ENCODE data around the gene SLC25A23. TPM values are rescaled to one million over a fixed set of nuclear protein-coding genes. Genes with fewer than 3 reads are reported as not detected.

SLC25A23 gene
- total RNA-seq, 1 donor from 2014 or later: 41.8 TPM

DNA sequence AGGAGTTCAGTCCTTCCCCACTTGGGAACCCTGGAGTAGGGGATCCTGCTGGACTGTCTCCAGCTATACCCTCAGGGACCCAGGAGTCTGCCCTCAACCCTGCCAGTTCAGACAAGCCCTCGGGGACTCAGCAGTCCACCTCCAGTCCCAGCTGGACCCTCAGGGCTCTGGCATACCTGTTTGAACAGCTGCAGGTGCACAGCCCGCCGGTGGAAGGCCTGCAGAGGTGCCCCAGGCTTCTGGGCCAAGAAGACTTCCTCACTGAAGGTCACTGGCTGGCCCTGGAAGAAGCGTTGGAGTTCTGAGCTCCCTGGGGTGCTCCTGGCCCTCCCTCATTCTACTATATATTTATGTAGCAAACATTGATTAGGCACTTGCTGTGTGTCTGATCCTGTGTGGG is 13.1 kb upstream of the SLC25A23 start:
- Mint-ChIP-seq H3K27ac (ENCODE audit: unreplicated experiment) (no peak overlapping the region), H3K4me1 (ENCODE audit: low read depth, unreplicated experiment) (no peaks in the 10 kb centered on the region), H3K4me3 (ENCODE audit: unreplicated experiment) (no peak overlapping the region), H3K27me3 (ENCODE audit: low read depth, unreplicated experiment) (peaks cover 16% of the 10 kb centered on the region), H3K9me3 (ENCODE audit: unreplicated experiment) (no peaks in the 10 kb centered on the region), H3K36me3 (ENCODE audit: low read depth, unreplicated experiment) (no peaks in the 10 kb centered on the region)
- no peaks in the 10 kb centered on the region for H3K4me1 ChIP-seq (ENCODE audit: insufficient read depth, low read length)
- FAIRE-seq (no peak), DNase-seq (ENCODE audit: low read depth) (no peak)
- H3K27me3 ChIP-seq (ENCODE audit: insufficient read depth, low read length): peaks cover 13% of the 10 kb centered on the region
- H3K4me2 ChIP-seq (ENCODE audit: low read length): no peak overlapping the region
- no peak overlapping the region for H3K9ac ChIP-seq (ENCODE audit: low read length)
- no peaks in the 10 kb centered on the region for H3K36me3 ChIP-seq (ENCODE audit: insufficient read depth, low read length)
- H3K79me2 ChIP-seq (ENCODE audit: insufficient read depth, low read length): no peaks in the 10 kb centered on the region
- TF ChIP-seq EZH2 (IDR thresholded peaks at IDR 0.05; ENCODE audit: insufficient read depth, low read length): no peak
- TF ChIP-seq, protein P1, sequence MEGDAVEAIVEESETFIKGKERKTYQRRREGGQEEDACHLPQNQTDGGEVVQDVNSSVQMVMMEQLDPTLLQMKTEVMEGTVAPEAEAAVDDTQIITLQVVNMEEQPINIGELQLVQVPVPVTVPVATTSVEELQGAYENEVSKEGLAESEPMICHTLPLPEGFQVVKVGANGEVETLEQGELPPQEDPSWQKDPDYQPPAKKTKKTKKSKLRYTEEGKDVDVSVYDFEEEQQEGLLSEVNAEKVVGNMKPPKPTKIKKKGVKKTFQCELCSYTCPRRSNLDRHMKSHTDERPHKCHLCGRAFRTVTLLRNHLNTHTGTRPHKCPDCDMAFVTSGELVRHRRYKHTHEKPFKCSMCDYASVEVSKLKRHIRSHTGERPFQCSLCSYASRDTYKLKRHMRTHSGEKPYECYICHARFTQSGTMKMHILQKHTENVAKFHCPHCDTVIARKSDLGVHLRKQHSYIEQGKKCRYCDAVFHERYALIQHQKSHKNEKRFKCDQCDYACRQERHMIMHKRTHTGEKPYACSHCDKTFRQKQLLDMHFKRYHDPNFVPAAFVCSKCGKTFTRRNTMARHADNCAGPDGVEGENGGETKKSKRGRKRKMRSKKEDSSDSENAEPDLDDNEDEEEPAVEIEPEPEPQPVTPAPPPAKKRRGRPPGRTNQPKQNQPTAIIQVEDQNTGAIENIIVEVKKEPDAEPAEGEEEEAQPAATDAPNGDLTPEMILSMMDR (IDR thresholded peaks at IDR 0.05; ENCODE audit: insufficient read depth, low read depth, low read length): no peak
- H2AFZ ChIP-seq (ENCODE audit: low read depth, low read length): no peak overlapping the region
- no peaks in the 10 kb centered on the region for H3K9me3 ChIP-seq (ENCODE audit: insufficient read depth, low read depth, low read length)
- H3K27ac ChIP-seq (ENCODE audit: low read depth, low read length): no peak overlapping the region
- no peak overlapping the region for H3K4me3 ChIP-seq (ENCODE audit: insufficient read depth, low read depth, low read length)
- H4K20me1 ChIP-seq (ENCODE audit: insufficient read depth, low read length): no peaks in the 10 kb centered on the region

DNA sequence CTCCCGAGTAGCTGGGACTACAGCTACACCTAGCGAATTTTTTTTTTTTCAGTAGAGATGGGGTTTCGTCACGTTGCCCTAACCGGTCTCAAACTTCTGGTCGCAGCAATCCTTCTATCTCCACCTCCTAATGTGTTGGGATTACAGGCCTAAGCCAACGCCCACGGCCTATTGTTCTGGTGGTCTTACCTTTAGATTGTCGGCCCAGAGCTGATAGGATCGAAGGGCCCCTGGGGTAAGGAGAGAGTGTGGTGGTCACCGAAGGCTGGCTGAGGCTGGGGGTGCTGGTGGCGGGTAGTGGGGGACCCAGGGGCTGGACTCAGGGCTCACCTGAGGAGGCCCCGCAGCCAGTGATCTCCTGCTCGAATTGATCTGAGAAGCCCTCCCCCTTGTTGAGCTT is 11.5 kb upstream of the SLC25A23 start:
- Mint-ChIP-seq H3K27me3 (ENCODE audit: low read depth, unreplicated experiment) (peaks cover 20% of the 10 kb centered on the region), H3K27ac (ENCODE audit: unreplicated experiment) (no peak overlapping the region), H3K9me3 (ENCODE audit: unreplicated experiment) (no peaks in the 10 kb centered on the region), H3K4me3 (ENCODE audit: unreplicated experiment) (no peak overlapping the region), H3K4me1 (ENCODE audit: low read depth, unreplicated experiment) (no peaks in the 10 kb centered on the region), H3K36me3 (ENCODE audit: low read depth, unreplicated experiment) (no peaks in the 10 kb centered on the region)
- Histone ChIP-seq H3K79me2 (ENCODE audit: insufficient read depth, low read length) (no peaks in the 10 kb centered on the region), H3K36me3 (ENCODE audit: insufficient read depth, low read length) (no peaks in the 10 kb centered on the region), H3K4me3 (ENCODE audit: insufficient read depth, low read depth, low read length) (no peak overlapping the region), H3K27ac (ENCODE audit: low read depth, low read length) (no peak overlapping the region), H3K4me2 (ENCODE audit: low read length) (no peak overlapping the region), H3K9ac (ENCODE audit: low read length) (no peak overlapping the region), H3K27me3 (ENCODE audit: insufficient read depth, low read length) (peaks cover 16% of the 10 kb centered on the region), H3K4me1 (ENCODE audit: insufficient read depth, low read length) (no peaks in the 10 kb centered on the region), H2AFZ (ENCODE audit: low read depth, low read length) (no peak overlapping the region), H3K9me3 (ENCODE audit: insufficient read depth, low read depth, low read length) (no peaks in the 10 kb centered on the region), H4K20me1 (ENCODE audit: insufficient read depth, low read length) (no peaks in the 10 kb centered on the region)
- no peak for DNase-seq (ENCODE audit: low read depth)
- TF ChIP-seq, protein P1 (IDR thresholded peaks at IDR 0.05; ENCODE audit: insufficient read depth, low read depth, low read length): no peak
- TF ChIP-seq EZH2 (IDR thresholded peaks at IDR 0.05; ENCODE audit: insufficient read depth, low read length): no peak
- FAIRE-seq: no peak

DNA sequence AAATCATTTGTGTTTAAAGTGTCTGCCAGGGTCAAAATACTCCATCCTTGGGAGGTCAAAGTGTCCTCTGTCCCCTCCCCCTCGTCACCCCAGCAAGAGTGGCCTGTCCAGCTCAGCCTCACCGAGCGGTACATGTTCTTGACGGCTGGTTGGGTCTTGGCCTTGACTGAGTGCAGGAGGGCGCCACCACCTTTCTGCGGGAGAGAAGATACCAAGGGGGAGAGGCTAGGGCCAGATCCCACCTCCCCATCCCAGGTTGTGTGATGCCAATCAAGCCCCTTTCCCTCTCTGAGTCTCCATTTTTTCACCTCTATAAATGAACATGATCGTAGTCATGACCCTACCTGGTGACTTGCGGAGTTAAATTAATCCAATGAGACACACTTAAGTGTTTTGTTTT is 10.6 kb upstream of the SLC25A23 start:
- Histone ChIP-seq H3K4me2 (ENCODE audit: low read length) (no peak overlapping the region), H2AFZ (ENCODE audit: low read depth, low read length) (no peak overlapping the region), H4K20me1 (ENCODE audit: insufficient read depth, low read length) (no peaks in the 10 kb centered on the region), H3K27me3 (ENCODE audit: insufficient read depth, low read length) (peaks cover 11% of the 10 kb centered on the region), H3K4me1 (ENCODE audit: insufficient read depth, low read length) (no peaks in the 10 kb centered on the region), H3K79me2 (ENCODE audit: insufficient read depth, low read length) (no peaks in the 10 kb centered on the region), H3K9ac (ENCODE audit: low read length) (no peak overlapping the region), H3K36me3 (ENCODE audit: insufficient read depth, low read length) (no peaks in the 10 kb centered on the region), H3K27ac (ENCODE audit: low read depth, low read length) (no peak overlapping the region), H3K9me3 (ENCODE audit: insufficient read depth, low read depth, low read length) (no peaks in the 10 kb centered on the region), H3K4me3 (ENCODE audit: insufficient read depth, low read depth, low read length) (no peak overlapping the region)
- H3K27me3 Mint-ChIP-seq (ENCODE audit: low read depth, unreplicated experiment): peaks cover 22% of the 10 kb centered on the region
- DNase-seq (ENCODE audit: low read depth) (no peak), FAIRE-seq (no peak)
- no peaks in the 10 kb centered on the region for H3K36me3 Mint-ChIP-seq (ENCODE audit: low read depth, unreplicated experiment)
- H3K4me1 Mint-ChIP-seq (ENCODE audit: low read depth, unreplicated experiment): no peaks in the 10 kb centered on the region
- H3K4me3 Mint-ChIP-seq (ENCODE audit: unreplicated experiment): no peak overlapping the region
- no peaks in the 10 kb centered on the region for H3K9me3 Mint-ChIP-seq (ENCODE audit: unreplicated experiment)
- no peak for TF ChIP-seq EZH2 (IDR thresholded peaks at IDR 0.05; ENCODE audit: insufficient read depth, low read length)
- TF ChIP-seq, protein P1 (IDR thresholded peaks at IDR 0.05; ENCODE audit: insufficient read depth, low read depth, low read length): no peak
- no peak overlapping the region for H3K27ac Mint-ChIP-seq (ENCODE audit: unreplicated experiment)

Data from astrocyte (in vitro differentiated cells and primary cell).